HepG2 (cell line): ENCODE results near the gene APBB1IP. TPM values are rescaled to one million over a fixed set of nuclear protein-coding genes. Genes with fewer than 3 reads are reported as not detected.

Experiments used
- ATAC-seq: fragments of 200-7000 bp; cut with Tn5 transposase; 3 replicates; pipeline ENCODE4 v1.9.1; 2020; ENCODE audit warnings: mild to moderate bottlenecking, moderate library complexity
- BruUV-seq: library from RNA; stranded (reverse); fragments of 400-500 nt; replicated peaks from 2 replicates; lab custom pipeline; 2021; lab: Mats Ljungman, UMichigan
- CTCF ChIA-PET: fragments of 300-600 bp; formaldehyde crosslinking; extraction: SDS; loops from one replicate; lab custom pipeline; 2021; ENCODE audit warnings: low total read pairs, inconsistent platforms, low intra/inter-chr PET ratio; lab: Yijun Ruan, JAX
- POLR2A ChIA-PET: fragments of 350-600 bp; sonication (Branson Sonifier 250); formaldehyde crosslinking; loops from one replicate; lab custom pipeline; 2020; ENCODE audit warnings: antibody characterized with exemption, inconsistent platforms; lab: Yijun Ruan, JAX
- DNase-seq: peaks from one replicate; pipeline ENCODE4 v3.0.0-alpha.2; 2015; ENCODE audit warnings: low spot score
- FAIRE-seq: peaks from 3 replicates; lab custom pipeline; 2011; peaks lifted over from hg19 to GRCh38; lab: Jason Lieb, UNC
- H2AFZ ChIP-seq: one replicate; pipeline ENCODE4 v1.6.1; 2011; ENCODE audit warnings: low read length, inconsistent platforms
- H3K27ac ChIP-seq: fragments of 300-600 bp; 3 replicates; pipeline ENCODE4 v1.8.0; 2011; ENCODE audit warnings: mixed run types, mild to moderate bottlenecking, mixed read lengths, low read length, inconsistent platforms; ENCODE audit not compliant: insufficient read depth; ENCODE audit errors: extremely low read length
- H3K27me3 ChIP-seq, 2 experiments: fragments of 200-600 bp in 1 of 2; 2 replicates in 1 of 2; 3 replicates in 1 of 2; pipeline versions ENCODE4 v1.6.0 to v1.8.0; 2011; ENCODE audit warnings: low read length in 2 of 2, mild to moderate bottlenecking in 2 of 2, moderate library complexity in 2 of 2, inconsistent platforms in 1 of 2; ENCODE audit not compliant: insufficient read depth in 2 of 2, control insufficient read depth in 1 of 2
- H3K36me3 ChIP-seq, 2 experiments: fragments of 200-600 bp in 1 of 2; replicated peaks in 1 of 2; 2 replicates in 1 of 2; 3 replicates in 1 of 2; pipeline versions ENCODE4 v1.5.1 to v1.8.0; 2011; ENCODE audit warnings: low read length in 2 of 2, inconsistent platforms in 1 of 2; ENCODE audit not compliant: insufficient read depth in 2 of 2, control insufficient read depth in 1 of 2
- H3K4me1 ChIP-seq: 2 replicates; pipeline ENCODE4 v1.5.1; 2012; ENCODE audit warnings: low read length, inconsistent platforms; ENCODE audit not compliant: insufficient read depth
- H3K4me2 ChIP-seq: 2 replicates; pipeline ENCODE4 v1.6.0; 2011; ENCODE audit warnings: low read depth, low read length, inconsistent platforms
- H3K4me3 ChIP-seq, 3 experiments: fragments of 200-600 bp in 1 of 3; sonication (generic), shearing (Covaris generic) in 1 of 3; replicated peaks in 1 of 3; 2 replicates each; pipeline ENCODE4 v1.5.1; 2011 to 2016; ENCODE audit warnings: low read length in 3 of 3, inconsistent platforms in 2 of 3, low read depth in 2 of 3, mild to moderate bottlenecking in 2 of 3, control low read depth in 1 of 3, mixed read lengths in 1 of 3; ENCODE audit not compliant: insufficient read depth in 1 of 3
- H3K79me2 ChIP-seq: one replicate; pipeline ENCODE4 v1.6.1; 2011; ENCODE audit warnings: low read length, inconsistent platforms; ENCODE audit not compliant: insufficient read depth
- H3K9ac ChIP-seq: 2 replicates; pipeline ENCODE4 v1.6.0; 2011; ENCODE audit warnings: mild to moderate bottlenecking, low read depth, low read length, inconsistent platforms; ENCODE audit not compliant: insufficient read depth
- H3K9me3 ChIP-seq: 2 replicates; pipeline ENCODE4 v1.5.1; 2012; ENCODE audit warnings: mild to moderate bottlenecking, low read length
- H4K20me1 ChIP-seq: 2 replicates; pipeline ENCODE4 v1.6.0; 2011; ENCODE audit warnings: inconsistent platforms, mild to moderate bottlenecking, low read length, moderate library complexity; ENCODE audit not compliant: insufficient read depth
- JDP2 ChIP-seq: sonication (generic); formaldehyde crosslinking; IDR thresholded peaks from 2 replicates; pipeline ENCODE4 v1.8.1; 2022; ENCODE audit warnings: missing genetic modification reagents, borderline replicate concordance
- PHF21A ChIP-seq: sonication (generic); formaldehyde crosslinking; IDR thresholded peaks from 2 replicates; pipeline ENCODE4 v1.5.0; 2020; ENCODE audit warnings: mild to moderate bottlenecking, missing genetic modification reagents
- SRF ChIP-seq: IDR thresholded peaks from 2 replicates; pipeline ENCODE4 v1.6.1; 2011; ENCODE audit warnings: mild to moderate bottlenecking, low read depth, low read length, moderate library complexity
- ZKSCAN1 ChIP-seq: fragments of 150-350 bp; IDR thresholded peaks from 2 replicates; pipeline ENCODE4 v1.6.1; 2014; ENCODE audit warnings: low read length
- ZNF281 ChIP-seq: sonication (generic); formaldehyde crosslinking; IDR thresholded peaks from 2 replicates; pipeline ENCODE4 v1.4.0; 2020; ENCODE audit warnings: missing genetic modification reagents, borderline replicate concordance
- ZNF576 ChIP-seq: sonication (generic); formaldehyde crosslinking; IDR thresholded peaks from 2 replicates; pipeline ENCODE4 v1.4.0; 2020; ENCODE audit warnings: mild to moderate bottlenecking, missing genetic modification reagents
- WGBS: methylation state at CpG from one replicate; pipeline ENCODE4 v1.1.6; 2017; ENCODE audit warnings: low lambda C conversion rate; 5-methylcytosine and 5-hydroxymethylcytosine counted together
- in situ Hi-C: cut with HindIII; loops from 2 replicates; pipeline ENCODE4 v1.10.0; 2017; ENCODE audit warnings: low pct_unique_long_range_greater_than_20kb; ENCODE audit not compliant: extremely low pct_ligation_motif_present
- intact Hi-C: fragments of 100-400 bp; cut with micrococcal nuclease; formaldehyde crosslinking; loops from one replicate; pipeline ENCODE4 v1.10.0; 2022; ENCODE audit not compliant: unreplicated experiment
- polyA plus RNA-seq, 8 experiments: library from polyadenylated mRNA; depleted of rRNA in 3 of 8; stranded (reverse) in 7 of 8; unstranded in 1 of 8; fragments of >200 nt; fragmentation: Illumina TruSeq in 4 of 8; extraction: Trizol in 4 of 8; gene quantifications; 2 replicates each; pipeline versions ENCODE4 v1.2.1 to v1.2.3, GENCODE V29; 2011 to 2016; ENCODE audit warnings: low read depth in 4 of 8, missing spikeins in 1 of 8, mixed read lengths in 1 of 8; ENCODE audit not compliant: insufficient read depth in 1 of 8
- total RNA-seq, 5 experiments: library from RNA; depleted of rRNA; stranded (reverse); fragments of >200 nt; fragmentation: Illumina TruSeq; extraction: Trizol; gene quantifications; 2 replicates each; pipeline ENCODE4 v1.2.3, GENCODE V29; 2016; ENCODE audit warnings: low read depth in 1 of 5
- TF ChIP-seq, protein P1 (sequence below): sonication (generic); formaldehyde crosslinking; IDR thresholded peaks from 2 replicates; pipeline ENCODE4 v1.4.0; 2020; ENCODE audit warnings: missing genetic modification reagents, borderline replicate concordance
- TF ChIP-seq, protein P2 (sequence below): sonication (generic); formaldehyde crosslinking; IDR thresholded peaks from 2 replicates; pipeline ENCODE4 v1.4.0; 2020; ENCODE audit warnings: missing genetic modification reagents
- TF ChIP-seq, protein P3 (sequence below): sonication (generic); formaldehyde crosslinking; IDR thresholded peaks from 2 replicates; pipeline ENCODE4 v1.4.0; 2020; ENCODE audit warnings: mild to moderate bottlenecking, missing genetic modification reagents

Gene APBB1IP
- total and polyA plus RNA-seq, 2 of the 13 experiments (the other 11 are each of a cell fraction or from before 2014, with no cell fraction given): 0.08 TPM; not detected in 1

- Histone ChIP-seq H3K9me3 (no peaks in the 10 kb centered on the region), H3K4me3 (no peak overlapping the region), H4K20me1 (no peaks in the 10 kb centered on the region), H2AFZ (no peak overlapping the region), H3K27ac (no peak overlapping the region), H3K36me3 (no peaks in the 10 kb centered on the region), H3K4me2 (peak overlapping the region; percentile 27; the same call in 1 of the 2 replicates), H3K9ac (no peak overlapping the region), H3K27me3 (peaks cover 0 to 10% of the 10 kb centered on the region in 2 experiments; a peak in 1 of 5 replicates), H3K79me2 (no peaks in the 10 kb centered on the region), H3K4me1 (no peaks in the 10 kb centered on the region)
- intact Hi-C loops (no loop called here), in situ Hi-C loops (no loop called here)
- 48% methylated on average over 10 of the region's 10 CpGs for WGBS
- FAIRE-seq (no peak), DNase-seq (no peak), ATAC-seq (no peak)
- ChIA-PET CTCF (no interaction called here), POLR2A (no interaction called here)
- BruUV-seq: no TSS peak
- TF ChIP-seq, protein P1, sequence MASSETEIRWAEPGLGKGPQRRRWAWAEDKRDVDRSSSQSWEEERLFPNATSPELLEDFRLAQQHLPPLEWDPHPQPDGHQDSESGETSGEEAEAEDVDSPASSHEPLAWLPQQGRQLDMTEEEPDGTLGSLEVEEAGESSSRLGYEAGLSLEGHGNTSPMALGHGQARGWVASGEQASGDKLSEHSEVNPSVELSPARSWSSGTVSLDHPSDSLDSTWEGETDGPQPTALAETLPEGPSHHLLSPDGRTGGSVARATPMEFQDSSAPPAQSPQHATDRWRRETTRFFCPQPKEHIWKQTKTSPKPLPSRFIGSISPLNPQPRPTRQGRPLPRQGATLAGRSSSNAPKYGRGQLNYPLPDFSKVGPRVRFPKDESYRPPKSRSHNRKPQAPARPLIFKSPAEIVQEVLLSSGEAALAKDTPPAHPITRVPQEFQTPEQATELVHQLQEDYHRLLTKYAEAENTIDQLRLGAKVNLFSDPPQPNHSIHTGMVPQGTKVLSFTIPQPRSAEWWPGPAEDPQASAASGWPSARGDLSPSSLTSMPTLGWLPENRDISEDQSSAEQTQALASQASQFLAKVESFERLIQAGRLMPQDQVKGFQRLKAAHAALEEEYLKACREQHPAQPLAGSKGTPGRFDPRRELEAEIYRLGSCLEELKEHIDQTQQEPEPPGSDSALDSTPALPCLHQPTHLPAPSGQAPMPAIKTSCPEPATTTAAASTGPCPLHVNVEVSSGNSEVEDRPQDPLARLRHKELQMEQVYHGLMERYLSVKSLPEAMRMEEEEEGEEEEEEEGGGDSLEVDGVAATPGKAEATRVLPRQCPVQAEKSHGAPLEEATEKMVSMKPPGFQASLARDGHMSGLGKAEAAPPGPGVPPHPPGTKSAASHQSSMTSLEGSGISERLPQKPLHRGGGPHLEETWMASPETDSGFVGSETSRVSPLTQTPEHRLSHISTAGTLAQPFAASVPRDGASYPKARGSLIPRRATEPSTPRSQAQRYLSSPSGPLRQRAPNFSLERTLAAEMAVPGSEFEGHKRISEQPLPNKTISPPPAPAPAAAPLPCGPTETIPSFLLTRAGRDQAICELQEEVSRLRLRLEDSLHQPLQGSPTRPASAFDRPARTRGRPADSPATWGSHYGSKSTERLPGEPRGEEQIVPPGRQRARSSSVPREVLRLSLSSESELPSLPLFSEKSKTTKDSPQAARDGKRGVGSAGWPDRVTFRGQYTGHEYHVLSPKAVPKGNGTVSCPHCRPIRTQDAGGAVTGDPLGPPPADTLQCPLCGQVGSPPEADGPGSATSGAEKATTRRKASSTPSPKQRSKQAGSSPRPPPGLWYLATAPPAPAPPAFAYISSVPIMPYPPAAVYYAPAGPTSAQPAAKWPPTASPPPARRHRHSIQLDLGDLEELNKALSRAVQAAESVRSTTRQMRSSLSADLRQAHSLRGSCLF: no peak
- no peak for TF ChIP-seq JDP2 (CRISPR knock-in tag)
- TF ChIP-seq, protein P2, sequence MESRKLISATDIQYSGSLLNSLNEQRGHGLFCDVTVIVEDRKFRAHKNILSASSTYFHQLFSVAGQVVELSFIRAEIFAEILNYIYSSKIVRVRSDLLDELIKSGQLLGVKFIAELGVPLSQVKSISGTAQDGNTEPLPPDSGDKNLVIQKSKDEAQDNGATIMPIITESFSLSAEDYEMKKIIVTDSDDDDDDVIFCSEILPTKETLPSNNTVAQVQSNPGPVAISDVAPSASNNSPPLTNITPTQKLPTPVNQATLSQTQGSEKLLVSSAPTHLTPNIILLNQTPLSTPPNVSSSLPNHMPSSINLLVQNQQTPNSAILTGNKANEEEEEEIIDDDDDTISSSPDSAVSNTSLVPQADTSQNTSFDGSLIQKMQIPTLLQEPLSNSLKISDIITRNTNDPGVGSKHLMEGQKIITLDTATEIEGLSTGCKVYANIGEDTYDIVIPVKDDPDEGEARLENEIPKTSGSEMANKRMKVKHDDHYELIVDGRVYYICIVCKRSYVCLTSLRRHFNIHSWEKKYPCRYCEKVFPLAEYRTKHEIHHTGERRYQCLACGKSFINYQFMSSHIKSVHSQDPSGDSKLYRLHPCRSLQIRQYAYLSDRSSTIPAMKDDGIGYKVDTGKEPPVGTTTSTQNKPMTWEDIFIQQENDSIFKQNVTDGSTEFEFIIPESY (CRISPR knock-in tag): no peak
- TF ChIP-seq ZKSCAN1: no peak
- TF ChIP-seq ZNF576: no peak
- TF ChIP-seq, protein P3, sequence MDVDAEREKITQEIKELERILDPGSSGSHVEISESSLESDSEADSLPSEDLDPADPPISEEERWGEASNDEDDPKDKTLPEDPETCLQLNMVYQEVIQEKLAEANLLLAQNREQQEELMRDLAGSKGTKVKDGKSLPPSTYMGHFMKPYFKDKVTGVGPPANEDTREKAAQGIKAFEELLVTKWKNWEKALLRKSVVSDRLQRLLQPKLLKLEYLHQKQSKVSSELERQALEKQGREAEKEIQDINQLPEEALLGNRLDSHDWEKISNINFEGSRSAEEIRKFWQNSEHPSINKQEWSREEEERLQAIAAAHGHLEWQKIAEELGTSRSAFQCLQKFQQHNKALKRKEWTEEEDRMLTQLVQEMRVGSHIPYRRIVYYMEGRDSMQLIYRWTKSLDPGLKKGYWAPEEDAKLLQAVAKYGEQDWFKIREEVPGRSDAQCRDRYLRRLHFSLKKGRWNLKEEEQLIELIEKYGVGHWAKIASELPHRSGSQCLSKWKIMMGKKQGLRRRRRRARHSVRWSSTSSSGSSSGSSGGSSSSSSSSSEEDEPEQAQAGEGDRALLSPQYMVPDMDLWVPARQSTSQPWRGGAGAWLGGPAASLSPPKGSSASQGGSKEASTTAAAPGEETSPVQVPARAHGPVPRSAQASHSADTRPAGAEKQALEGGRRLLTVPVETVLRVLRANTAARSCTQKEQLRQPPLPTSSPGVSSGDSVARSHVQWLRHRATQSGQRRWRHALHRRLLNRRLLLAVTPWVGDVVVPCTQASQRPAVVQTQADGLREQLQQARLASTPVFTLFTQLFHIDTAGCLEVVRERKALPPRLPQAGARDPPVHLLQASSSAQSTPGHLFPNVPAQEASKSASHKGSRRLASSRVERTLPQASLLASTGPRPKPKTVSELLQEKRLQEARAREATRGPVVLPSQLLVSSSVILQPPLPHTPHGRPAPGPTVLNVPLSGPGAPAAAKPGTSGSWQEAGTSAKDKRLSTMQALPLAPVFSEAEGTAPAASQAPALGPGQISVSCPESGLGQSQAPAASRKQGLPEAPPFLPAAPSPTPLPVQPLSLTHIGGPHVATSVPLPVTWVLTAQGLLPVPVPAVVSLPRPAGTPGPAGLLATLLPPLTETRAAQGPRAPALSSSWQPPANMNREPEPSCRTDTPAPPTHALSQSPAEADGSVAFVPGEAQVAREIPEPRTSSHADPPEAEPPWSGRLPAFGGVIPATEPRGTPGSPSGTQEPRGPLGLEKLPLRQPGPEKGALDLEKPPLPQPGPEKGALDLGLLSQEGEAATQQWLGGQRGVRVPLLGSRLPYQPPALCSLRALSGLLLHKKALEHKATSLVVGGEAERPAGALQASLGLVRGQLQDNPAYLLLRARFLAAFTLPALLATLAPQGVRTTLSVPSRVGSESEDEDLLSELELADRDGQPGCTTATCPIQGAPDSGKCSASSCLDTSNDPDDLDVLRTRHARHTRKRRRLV: no peak
- no peak for TF ChIP-seq ZNF281 (CRISPR knock-in tag)
- no peak for TF ChIP-seq PHF21A (CRISPR knock-in tag)
- no peak for TF ChIP-seq SRF
Observed at GRCh38 chr10:26567351-26567721, 129.2 kb downstream of the APBB1IP start.
